IMR-90 (cell line): ENCODE results near the gene AKAP13. TPM values are rescaled to one million over a fixed set of nuclear protein-coding genes. Genes with fewer than 3 reads are reported as not detected.

Experiments
- ATAC-seq: fragments of 200-7000 bp; cut with Tn5 transposase; 2 replicates; pipeline ENCODE4 v1.9.1; 2020; ENCODE audit warnings: low read depth, mild to moderate bottlenecking, moderate library complexity
- BruUV-seq: library from RNA; stranded (reverse); fragments of 400-500 nt; replicated peaks from 2 replicates; lab custom pipeline; 2021; lab: Mats Ljungman, UMichigan
- CTCF ChIA-PET: fragments of 300-600 bp; formaldehyde crosslinking; extraction: SDS; loops from one replicate; lab custom pipeline; 2021; ENCODE audit warnings: antibody characterized with exemption; lab: Yijun Ruan, JAX
- POLR2A ChIA-PET: fragments of 300-600 bp; sonication (Branson Sonifier 250); formaldehyde crosslinking; loops from one replicate; lab custom pipeline; 2022; ENCODE audit warnings: antibody characterized with exemption; ENCODE audit not compliant: unreplicated experiment; lab: Charles Lee
- DNase-seq: peaks from one replicate; pipeline ENCODE4 v3.0.0; 2013
- H2AFZ ChIP-seq: replicated peaks from 2 replicates; pipeline ENCODE3; 2013; ENCODE audit warnings: low read length, mild to moderate bottlenecking; ENCODE audit not compliant: poor library complexity
- H2AK5ac ChIP-seq: 2 replicates; pipeline ENCODE4 v1.6.1; 2013; ENCODE audit warnings: low read depth, low read length, inconsistent platforms
- H2AK9ac ChIP-seq: replicated peaks from 2 replicates; pipeline ENCODE3; 2013; ENCODE audit warnings: mild to moderate bottlenecking, low read depth, low read length, moderate library complexity; ENCODE audit not compliant: poor library complexity
- H2BK120ac ChIP-seq: 2 replicates; pipeline ENCODE4 v1.6.1; 2013; ENCODE audit warnings: low read depth, low read length, inconsistent platforms
- H2BK15ac ChIP-seq: 3 replicates; pipeline ENCODE4 v1.6.1; 2013; ENCODE audit warnings: low read depth, low read length, inconsistent platforms
- H2BK20ac ChIP-seq: 2 replicates; pipeline ENCODE4 v1.6.1; 2013; ENCODE audit warnings: low read depth, mild to moderate bottlenecking, inconsistent platforms, low read length, moderate library complexity
- H2BK5ac ChIP-seq: 2 replicates; pipeline ENCODE4 v1.6.1; 2013; ENCODE audit warnings: mild to moderate bottlenecking, low read depth, low read length, inconsistent platforms; ENCODE audit not compliant: poor library complexity, severe bottlenecking
- H3K14ac ChIP-seq: replicated peaks from 2 replicates; pipeline ENCODE4 v1.6.1; 2013; ENCODE audit warnings: low read depth, low read length, inconsistent platforms
- H3K18ac ChIP-seq: 2 replicates; pipeline ENCODE4 v1.6.1; 2013; ENCODE audit warnings: low read depth, low read length, control low read depth
- H3K23ac ChIP-seq: 2 replicates; pipeline ENCODE4 v1.6.1; 2013; ENCODE audit warnings: low read depth, low read length, inconsistent platforms
- H3K27ac ChIP-seq: 2 replicates; pipeline ENCODE4 v1.5.1; 2013; ENCODE audit warnings: mild to moderate bottlenecking, control low read depth, low read length; ENCODE audit not compliant: insufficient read depth
- H3K27me3 ChIP-seq: 2 replicates; pipeline ENCODE4 v1.6.1; 2013; ENCODE audit warnings: low read length; ENCODE audit not compliant: control insufficient read depth, insufficient read depth
- H3K36me3 ChIP-seq: 2 replicates; pipeline ENCODE4 v1.6.1; 2013; ENCODE audit warnings: low read length, mixed read lengths; ENCODE audit not compliant: control insufficient read depth, insufficient read depth
- H3K4ac ChIP-seq: 2 replicates; pipeline ENCODE4 v1.6.1; 2013; ENCODE audit warnings: low read depth, low read length, inconsistent platforms
- H3K4me1 ChIP-seq: 2 replicates; pipeline ENCODE4 v1.6.1; 2013; ENCODE audit warnings: low read length, mixed read lengths; ENCODE audit not compliant: control insufficient read depth, insufficient read depth
- H3K4me2 ChIP-seq: 2 replicates; pipeline ENCODE4 v1.6.1; 2013; ENCODE audit warnings: low read depth, mild to moderate bottlenecking, control low read depth, low read length, moderate library complexity
- H3K4me3 ChIP-seq: 2 replicates; pipeline ENCODE4 v1.5.1; 2013; ENCODE audit warnings: low read depth, mild to moderate bottlenecking, control low read depth, low read length, moderate library complexity; ENCODE audit not compliant: insufficient read depth
- H3K56ac ChIP-seq: 2 replicates; pipeline ENCODE4 v1.6.1; 2013; ENCODE audit warnings: low read length, inconsistent platforms; ENCODE audit not compliant: insufficient read depth; ENCODE audit errors: extremely low read depth
- H3K79me1 ChIP-seq, 2 experiments: 2 replicates each; pipeline ENCODE4 v1.6.1; 2013; ENCODE audit warnings: low read length in 2 of 2, inconsistent platforms in 1 of 2, low read depth in 1 of 2
- H3K9ac ChIP-seq: 2 replicates; pipeline ENCODE4 v1.6.1; 2013; ENCODE audit warnings: low read depth, low read length, control low read depth
- H3K9me1 ChIP-seq: 2 replicates; pipeline ENCODE4 v1.6.1; 2013; ENCODE audit warnings: low read length, inconsistent platforms; ENCODE audit not compliant: insufficient read depth
- H3K9me3 ChIP-seq: 2 replicates; pipeline ENCODE4 v1.6.1; 2013; ENCODE audit warnings: low read length; ENCODE audit not compliant: control insufficient read depth, insufficient read depth
- H4K20me1 ChIP-seq: 2 replicates; pipeline ENCODE4 v1.6.1; 2013; ENCODE audit warnings: low read length, inconsistent platforms; ENCODE audit not compliant: insufficient read depth
- H4K5ac ChIP-seq: 2 replicates; pipeline ENCODE4 v1.6.1; 2013; ENCODE audit warnings: mild to moderate bottlenecking, low read depth, low read length, control low read depth
- H4K8ac ChIP-seq, 2 experiments: 2 replicates each; pipeline ENCODE4 v1.6.1; 2013; ENCODE audit warnings: low read depth in 2 of 2, low read length in 2 of 2, control low read depth in 1 of 2, inconsistent platforms in 1 of 2
- H4K91ac ChIP-seq: 2 replicates; pipeline ENCODE4 v1.6.1; 2013; ENCODE audit warnings: low read depth, low read length, inconsistent platforms; ENCODE audit not compliant: insufficient read depth
- BHLHE40 ChIP-seq: fragments of 150-350 bp; IDR thresholded peaks from 2 replicates; pipeline ENCODE4 v1.6.1; 2016; ENCODE audit warnings: mild to moderate bottlenecking, low read depth, low read length
- CEBPB ChIP-seq: IDR thresholded peaks from 2 replicates; pipeline ENCODE4 v1.6.1; 2012; ENCODE audit warnings: low read depth, low read length, improper control_type of control experiment
- CHD1 ChIP-seq: IDR thresholded peaks from 2 replicates; pipeline ENCODE4 v1.6.1; 2012; ENCODE audit warnings: low read depth, low read length, improper control_type of control experiment
- CTCF ChIP-seq: conservative IDR thresholded peaks from 2 replicates; pipeline ENCODE4 v1.5.1; 2012; ENCODE audit warnings: mild to moderate bottlenecking, low read depth, low read length, improper control_type of control experiment
- FOS ChIP-seq: fragments of 150-350 bp; IDR thresholded peaks from 2 replicates; pipeline ENCODE4 v1.6.1; 2016; ENCODE audit warnings: low read depth, low read length
- MAFK ChIP-seq: IDR thresholded peaks from 2 replicates; pipeline ENCODE4 v1.6.1; 2012; ENCODE audit warnings: low read depth, low read length, improper control_type of control experiment
- MAZ ChIP-seq: IDR thresholded peaks from 2 replicates; pipeline ENCODE4 v1.6.1; 2012; ENCODE audit warnings: low read depth, mild to moderate bottlenecking, low read length, improper control_type of control experiment, moderate library complexity, borderline replicate concordance
- MXI1 ChIP-seq: IDR thresholded peaks from 2 replicates; pipeline ENCODE4 v1.6.1; 2012; ENCODE audit warnings: low read depth, mild to moderate bottlenecking, low read length, moderate library complexity, borderline replicate concordance
- NFE2L2 ChIP-seq: fragments of 150-350 bp; IDR thresholded peaks from 2 replicates; pipeline ENCODE4 v1.6.1; 2016; ENCODE audit warnings: low read depth, mild to moderate bottlenecking, low read length
- POLR2A ChIP-seq: IDR thresholded peaks from 2 replicates; pipeline ENCODE4 v1.6.1; 2012; ENCODE audit warnings: mild to moderate bottlenecking, low read depth, low read length
- RAD21 ChIP-seq: IDR thresholded peaks from 2 replicates; pipeline ENCODE4 v1.6.1; 2012; ENCODE audit warnings: low read length, improper control_type of control experiment
- RCOR1 ChIP-seq: IDR thresholded peaks from 2 replicates; pipeline ENCODE4 v1.6.1; 2012; ENCODE audit warnings: mild to moderate bottlenecking, low read length, improper control_type of control experiment; ENCODE audit not compliant: insufficient replicate concordance
- RFX5 ChIP-seq: IDR thresholded peaks from 2 replicates; pipeline ENCODE4 v1.8.0; 2012; ENCODE audit warnings: low read depth, mild to moderate bottlenecking, low read length, moderate library complexity
- SMC3 ChIP-seq: fragments of 150-350 bp; IDR thresholded peaks from 2 replicates; pipeline ENCODE4 v1.6.1; 2016; ENCODE audit warnings: low read depth, mild to moderate bottlenecking, antibody characterized with exemption, low read length, moderate library complexity
- USF2 ChIP-seq: fragments of 150-350 bp; IDR thresholded peaks from 2 replicates; pipeline ENCODE4 v1.6.1; 2017; ENCODE audit warnings: mild to moderate bottlenecking, antibody characterized with exemption, low read length, low read depth
- WGBS, 2 experiments: methylation state at CpG; one replicate each; pipeline versions ENCODE4 v1.1.5 to v1.1.7; 2013; ENCODE audit warnings: missing lambda C conversion rate in 2 of 2; ENCODE audit not compliant: insufficient read length in 1 of 2; ENCODE audit errors: extremely low coverage in 2 of 2; 5-methylcytosine and 5-hydroxymethylcytosine counted together
- dilution Hi-C: fragments of 300-500 bp; cut with HindIII; formaldehyde crosslinking; loops from one replicate; pipeline ENCODE4 v1.14.3; 2018; ENCODE audit warnings: low sequenced_read_pairs; ENCODE audit not compliant: unreplicated experiment
- in situ Hi-C: fragments of 300-500 bp; cut with MboI; formaldehyde crosslinking; loops from 3 replicates; pipeline ENCODE4 v1.14.3; 2019; ENCODE audit warnings: low sequenced_read_pairs, inconsistent platforms, mixed read lengths
- intact Hi-C: fragments of 100-400 bp; cut with micrococcal nuclease; formaldehyde crosslinking; loops from 2 replicates; pipeline ENCODE4 v1.10.0; 2022
- polyA plus RNA-seq, 3 experiments: library from polyadenylated mRNA; depleted of rRNA; stranded (reverse); fragments of >200 nt; gene quantifications; 2 replicates each; pipeline ENCODE4 v1.2.3, GENCODE V29; 2012; ENCODE audit warnings: low replicate concordance in 1 of 3
- total RNA-seq: library from RNA; depleted of rRNA; stranded (reverse); fragments of >200 nt; gene quantifications from 2 replicates; pipeline ENCODE4 v1.2.3, GENCODE V29; 2012
- TF ChIP-seq, protein P1 (sequence below): fragments of 150-350 bp; IDR thresholded peaks from 2 replicates; pipeline ENCODE4 v1.6.1; 2016; ENCODE audit warnings: low read depth, mild to moderate bottlenecking, low read length, moderate library complexity, borderline replicate concordance

AKAP13 gene
- total and polyA plus RNA-seq, 2 of the 4 experiments (the other 2 are of a cell fraction) = 10.4 to 46.4 TPM

GRCh38 chr15:85584872-85585271 lies 204.5 kb downstream of the AKAP13 start:
- dilution Hi-C loops = no loop called here
- H3K18ac ChIP-seq = no peak overlapping the region
- H3K4ac ChIP-seq = no peak overlapping the region
- H2AFZ ChIP-seq = no peak overlapping the region
- no peak overlapping the region for H2BK20ac ChIP-seq
- H4K5ac ChIP-seq = no peak overlapping the region
- intact Hi-C loops = no loop called here
- peaks cover 18% of the 10 kb centered on the region for H3K36me3 ChIP-seq
- no peak overlapping the region for H3K4me2 ChIP-seq
- no peak overlapping the region for H2AK9ac ChIP-seq
- H3K9me1 ChIP-seq = peaks cover 12% of the 10 kb centered on the region
- in situ Hi-C loops = no loop called here
- no peak overlapping the region for H2BK120ac ChIP-seq
- CTCF ChIA-PET = no interaction called here
- no peak overlapping the region for H3K23ac ChIP-seq
- H4K20me1 ChIP-seq = peaks cover 4% of the 10 kb centered on the region; the same call in 1 of the 2 replicates
- H3K9ac ChIP-seq = no peak overlapping the region
- H4K91ac ChIP-seq = no peak overlapping the region
- BruUV-seq = no TSS peak
- POLR2A ChIA-PET = no interaction called here
- H3K4me1 ChIP-seq = peaks cover 13% of the 10 kb centered on the region
- H3K27ac ChIP-seq = no peak overlapping the region
- H3K9me3 ChIP-seq = no peaks in the 10 kb centered on the region
- WGBS, 2 experiments = 100% methylated on average over 1 of the region's 4 CpGs; no CpG with 5 or more reads in 1 of the 2 experiments
- H3K79me1 ChIP-seq = peaks cover 30 to 78% of the 10 kb centered on the region in 2 experiments
- ATAC-seq (no peak), DNase-seq (no peak)
- H2AK5ac ChIP-seq = no peak overlapping the region
- TF ChIP-seq FOS (no peak), RCOR1 (no peak), POLR2A (no peak), USF2 (no peak), MAFK (no peak), SMC3 (no peak), RAD21 (no peak), CHD1 (no peak), BHLHE40 (no peak), MXI1 (no peak), NFE2L2 (no peak), MAZ (no peak), RFX5 (no peak), CEBPB (no peak), CTCF (no peak)
- TF ChIP-seq, protein P1, sequence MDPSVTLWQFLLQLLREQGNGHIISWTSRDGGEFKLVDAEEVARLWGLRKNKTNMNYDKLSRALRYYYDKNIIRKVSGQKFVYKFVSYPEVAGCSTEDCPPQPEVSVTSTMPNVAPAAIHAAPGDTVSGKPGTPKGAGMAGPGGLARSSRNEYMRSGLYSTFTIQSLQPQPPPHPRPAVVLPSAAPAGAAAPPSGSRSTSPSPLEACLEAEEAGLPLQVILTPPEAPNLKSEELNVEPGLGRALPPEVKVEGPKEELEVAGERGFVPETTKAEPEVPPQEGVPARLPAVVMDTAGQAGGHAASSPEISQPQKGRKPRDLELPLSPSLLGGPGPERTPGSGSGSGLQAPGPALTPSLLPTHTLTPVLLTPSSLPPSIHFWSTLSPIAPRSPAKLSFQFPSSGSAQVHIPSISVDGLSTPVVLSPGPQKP = no peak
- H3K56ac ChIP-seq = no peak overlapping the region
- no peak overlapping the region for H3K4me3 ChIP-seq
- no peak overlapping the region for H2BK5ac ChIP-seq
- H3K14ac ChIP-seq = no peak overlapping the region
- H2BK15ac ChIP-seq = no peak overlapping the region
- H3K27me3 ChIP-seq = no peaks in the 10 kb centered on the region
- no peak overlapping the region for H4K8ac ChIP-seq
